ENCODE data around the gene P3R3URF. TPM values are rescaled to one million over a fixed set of nuclear protein-coding genes. Genes with fewer than 3 reads are reported as not detected.

The P3R3URF gene
- total RNA-seq, 2 donors from 2014 or later, result not detected

GRCh38 chr1:46204406-46204742, 28.1 kb upstream of the P3R3URF start:
- peaks cover 0 to 2% of the 10 kb centered on the region in 2 donors for H3K27me3 Mint-ChIP-seq
- DNase-seq (ENCODE audit: low spot score) (no peak), ATAC-seq (no peak)
- H3K4me1 Mint-ChIP-seq (ENCODE audit: low read depth in 2 of 2), result peaks cover 6% of the 10 kb centered on the region in 2 donors
- H3K9me3 Mint-ChIP-seq, result no peaks in the 10 kb centered on the region
- H3K27ac Mint-ChIP-seq, result no peak overlapping the region
- no peak overlapping the region for H3K4me3 Mint-ChIP-seq
- no peaks in the 10 kb centered on the region for H3K36me3 Mint-ChIP-seq

GRCh38 chr1:46203738-46204405, 27.6 kb upstream of the P3R3URF start:
- H3K36me3 Mint-ChIP-seq, result no peaks in the 10 kb centered on the region
- no peak for DNase-seq (ENCODE audit: low spot score)
- H3K4me1 Mint-ChIP-seq (ENCODE audit: low read depth in 2 of 2), result peaks cover 6% of the 10 kb centered on the region in 2 donors
- no peak for ATAC-seq
- H3K27me3 Mint-ChIP-seq, result peaks cover 0 to 2% of the 10 kb centered on the region in 2 donors
- H3K9me3 Mint-ChIP-seq, result no peaks in the 10 kb centered on the region
- H3K4me3 Mint-ChIP-seq, result no peak overlapping the region
- H3K27ac Mint-ChIP-seq, result no peak overlapping the region

GRCh38 chr1:46199233-46199749, 23.0 kb upstream of the P3R3URF start:
- ATAC-seq, result no peak
- H3K4me3 Mint-ChIP-seq, result peak overlapping the region; percentile 78
- no peak overlapping the region for H3K27ac Mint-ChIP-seq
- H3K36me3 Mint-ChIP-seq, result no peaks in the 10 kb centered on the region
- no peaks in the 10 kb centered on the region for H3K9me3 Mint-ChIP-seq
- peaks cover 0 to 2% of the 10 kb centered on the region in 2 donors for H3K27me3 Mint-ChIP-seq
- no peak for DNase-seq (ENCODE audit: low spot score)
- peaks cover 6 to 11% of the 10 kb centered on the region in 2 donors for H3K4me1 Mint-ChIP-seq (ENCODE audit: low read depth in 2 of 2)

GRCh38 chr1:46197964-46198811, 21.9 kb upstream of the P3R3URF start, which contains the start of gene POMGNT1:
Gene POMGNT1 (minus strand): TSS chr1:46198434. CDS start chr1:46197821, 613 bp downstream.
- Mint-ChIP-seq H3K9me3 (no peaks in the 10 kb centered on the region), H3K36me3 (no peaks in the 10 kb centered on the region), H3K4me3 (peak within 1 kb of the TSS; percentile 78), H3K27ac (no peak within 1 kb of the TSS), H3K4me1 (ENCODE audit: low read depth in 2 of 2) (peaks cover 6 to 11% of the 10 kb centered on the region in 2 donors), H3K27me3 (peaks cover 0 to 2% of the 10 kb centered on the region in 2 donors)
- peak; percentile 80 for DNase-seq (ENCODE audit: low spot score)
- ATAC-seq, result peak; percentile 97 to 99

- Mint-ChIP-seq H3K4me1 (ENCODE audit: low read depth in 2 of 2) (peaks cover under 1 to 6% of the 10 kb centered on the region in 2 donors), H3K4me3 (peak overlapping the region; percentile 78), H3K9me3 (no peaks in the 10 kb centered on the region), H3K27me3 (no peaks in the 10 kb centered on the region), H3K36me3 (no peaks in the 10 kb centered on the region), H3K27ac (no peak overlapping the region)
- no peak for DNase-seq (ENCODE audit: low spot score)
- no peak for ATAC-seq
These were observed 21.3 kb upstream of the P3R3URF start for GRCh38 chr1:46197560-46197963.

- ATAC-seq (no peak), DNase-seq (ENCODE audit: low spot score) (peak; percentile 41)
- H3K27ac Mint-ChIP-seq, result no peak overlapping the region
- H3K4me3 Mint-ChIP-seq, result no peak overlapping the region
- H3K36me3 Mint-ChIP-seq, result no peaks in the 10 kb centered on the region
- no peaks in the 10 kb centered on the region for H3K9me3 Mint-ChIP-seq
- no peaks in the 10 kb centered on the region for H3K27me3 Mint-ChIP-seq
- peaks cover 0 to 6% of the 10 kb centered on the region in 2 donors for H3K4me1 Mint-ChIP-seq (ENCODE audit: low read depth in 2 of 2)
These were observed 20.3 kb upstream of the P3R3URF start for GRCh38 chr1:46196609-46197008.

DNA sequence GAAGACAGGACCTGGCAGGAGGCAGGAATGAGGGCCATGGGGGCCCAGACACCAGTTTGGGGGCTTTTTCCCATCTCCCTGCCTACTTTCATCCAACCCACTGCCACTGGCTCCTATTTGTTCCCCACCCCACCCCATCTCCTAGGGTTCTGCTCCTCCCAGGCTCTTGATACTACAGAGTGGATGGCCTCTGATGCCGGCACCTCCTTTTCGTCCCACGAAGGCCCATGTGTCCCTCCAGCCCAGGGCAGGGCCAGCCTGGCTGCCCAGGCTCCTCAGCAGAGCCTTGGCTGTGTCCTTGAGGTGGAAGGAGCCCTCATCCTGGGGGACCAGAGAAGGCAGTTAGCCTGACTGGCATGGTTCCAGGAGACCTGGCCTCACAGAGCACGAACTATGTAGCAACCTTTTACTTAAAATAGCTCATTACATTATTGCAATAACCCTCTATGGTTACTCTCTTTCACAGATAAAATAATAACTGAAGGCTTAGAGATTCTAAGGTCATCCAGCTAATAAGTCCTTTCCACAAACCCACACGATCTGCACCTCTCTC, 18.4 kb upstream of the P3R3URF start:
- Mint-ChIP-seq H3K4me3 (no peak overlapping the region), H3K27me3 (no peaks in the 10 kb centered on the region), H3K27ac (no peak overlapping the region), H3K9me3 (no peaks in the 10 kb centered on the region), H3K36me3 (no peaks in the 10 kb centered on the region), H3K4me1 (ENCODE audit: low read depth in 2 of 2) (peaks cover 0 to 6% of the 10 kb centered on the region in 2 donors)
- DNase-seq (ENCODE audit: low spot score), result peak; percentile 56
- no peak for ATAC-seq

DNA sequence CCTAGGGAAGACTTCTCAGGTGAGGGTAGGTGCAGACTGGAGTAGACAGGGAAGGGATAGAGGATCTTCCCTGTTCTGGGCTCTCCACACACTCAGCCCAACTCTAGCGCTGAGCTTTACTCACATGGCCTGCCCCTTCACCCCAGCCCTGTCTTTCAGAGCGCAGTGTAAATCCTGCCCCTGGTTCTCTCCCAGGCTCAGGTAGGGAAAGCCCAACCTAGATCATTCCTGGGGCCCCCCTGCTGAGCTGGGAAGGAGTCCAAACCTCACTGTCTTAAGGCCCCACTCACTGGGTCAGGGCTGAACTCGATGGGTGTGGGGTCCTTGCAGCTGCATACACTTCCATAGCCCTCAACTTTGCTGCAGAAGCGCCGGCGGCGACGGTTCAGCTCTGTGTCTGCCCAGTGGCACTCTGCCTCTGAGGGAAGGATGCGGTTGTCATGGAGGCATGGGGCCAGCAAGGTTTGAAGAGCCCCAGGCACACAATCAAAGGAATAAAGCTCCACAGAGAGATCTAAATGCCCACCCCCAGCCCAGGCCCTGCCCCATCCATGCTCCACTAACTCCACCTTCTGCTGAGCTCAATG, 17.8 kb upstream of the P3R3URF start:
- ATAC-seq, result no peak
- peaks cover 0 to 6% of the 10 kb centered on the region in 2 donors for H3K4me1 Mint-ChIP-seq (ENCODE audit: low read depth in 2 of 2)
- no peaks in the 10 kb centered on the region for H3K9me3 Mint-ChIP-seq
- no peak overlapping the region for H3K4me3 Mint-ChIP-seq
- DNase-seq (ENCODE audit: low spot score), result peak; percentile 35
- no peaks in the 10 kb centered on the region for H3K36me3 Mint-ChIP-seq
- no peaks in the 10 kb centered on the region for H3K27me3 Mint-ChIP-seq
- H3K27ac Mint-ChIP-seq, result no peak overlapping the region

DNA sequence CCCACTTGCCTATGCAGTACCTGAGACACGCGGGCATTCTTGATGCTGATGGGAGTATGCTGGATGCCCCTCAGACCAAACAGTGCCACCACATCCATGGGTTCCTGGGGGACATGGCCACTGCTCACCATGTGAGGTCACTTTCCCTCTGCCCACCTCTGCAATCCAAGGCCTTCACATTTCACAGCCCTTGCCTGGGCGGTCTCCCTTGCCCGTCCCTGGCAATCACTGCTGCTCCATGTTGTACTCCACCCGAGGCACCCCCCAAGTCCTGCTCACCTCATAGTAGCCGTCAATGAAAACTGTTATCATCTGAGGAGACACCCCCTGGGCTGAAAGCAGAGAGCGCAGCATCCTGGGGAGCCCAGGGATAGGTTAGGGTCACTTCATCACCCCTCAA, 17.0 kb upstream of the P3R3URF start:
- no peak for ATAC-seq
- peak; percentile 10 for DNase-seq (ENCODE audit: low spot score)
- H3K4me1 Mint-ChIP-seq (ENCODE audit: low read depth in 2 of 2), result peaks cover 0 to 3% of the 10 kb centered on the region in 2 donors
- H3K4me3 Mint-ChIP-seq, result no peak overlapping the region
- no peak overlapping the region for H3K27ac Mint-ChIP-seq
- H3K9me3 Mint-ChIP-seq, result no peaks in the 10 kb centered on the region
- no peaks in the 10 kb centered on the region for H3K27me3 Mint-ChIP-seq
- no peaks in the 10 kb centered on the region for H3K36me3 Mint-ChIP-seq

DNA sequence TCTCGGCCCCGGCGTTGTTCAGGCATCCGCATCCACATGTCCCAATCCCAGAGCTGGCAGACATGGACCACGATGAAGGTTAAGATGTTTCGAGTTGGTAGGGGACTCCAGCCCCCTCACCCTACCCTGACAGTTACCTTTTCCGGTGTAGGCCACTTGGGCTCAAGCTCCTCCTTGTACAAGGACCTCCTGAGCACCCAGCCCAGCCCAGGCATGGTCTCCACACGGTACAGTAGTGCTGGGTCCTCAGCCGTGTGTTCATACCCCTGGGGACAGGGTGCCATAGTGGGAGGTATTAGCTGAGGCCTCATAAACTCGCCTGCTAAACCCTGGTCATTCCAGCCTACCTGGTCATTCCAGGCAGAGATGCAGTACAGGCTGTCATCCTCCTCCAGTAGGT, 15.9 kb upstream of the P3R3URF start:
- ATAC-seq (no peak), DNase-seq (ENCODE audit: low spot score) (peak; percentile 41)
- no peak overlapping the region for H3K4me3 Mint-ChIP-seq
- no peaks in the 10 kb centered on the region for H3K9me3 Mint-ChIP-seq
- H3K27me3 Mint-ChIP-seq, result no peaks in the 10 kb centered on the region
- H3K4me1 Mint-ChIP-seq (ENCODE audit: low read depth in 2 of 2), result peaks cover 0 to 1% of the 10 kb centered on the region in 2 donors
- H3K27ac Mint-ChIP-seq, result no peak overlapping the region
- H3K36me3 Mint-ChIP-seq, result no peaks in the 10 kb centered on the region

DNA sequence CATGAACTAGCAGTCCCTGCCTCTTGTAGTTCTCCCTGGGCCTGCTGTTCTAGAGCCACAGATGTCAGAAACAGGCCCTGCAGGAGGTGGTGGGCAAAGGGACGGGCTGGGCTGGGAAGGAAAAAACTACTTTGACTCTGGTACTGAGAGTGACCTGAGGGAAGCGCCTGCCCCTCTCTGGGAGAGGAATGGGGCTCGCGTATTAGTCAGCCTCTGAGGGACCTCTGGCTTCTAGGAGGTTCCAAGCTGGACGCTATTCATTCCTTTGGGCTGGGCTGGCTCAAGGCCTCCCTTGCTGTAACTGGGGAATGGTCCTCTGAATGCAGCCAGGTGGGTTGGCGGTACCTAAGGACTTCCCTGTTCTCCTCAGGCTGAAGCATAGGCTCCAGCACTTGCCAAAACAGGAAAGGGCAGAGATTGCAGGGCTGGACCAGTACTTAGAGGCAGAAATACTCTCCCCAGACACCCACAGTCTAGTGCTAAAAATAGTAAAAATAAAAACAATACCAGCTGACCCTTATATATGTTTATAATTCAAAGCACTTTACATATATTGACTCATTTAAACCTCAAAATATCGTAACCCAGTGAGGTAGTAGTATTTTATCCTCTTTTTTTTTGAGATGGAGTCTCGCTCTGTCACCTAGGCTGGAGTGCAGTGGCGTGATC, 14.9 kb upstream of the P3R3URF start:
- DNase-seq (ENCODE audit: low spot score), result peak; percentile 26
- no peak for ATAC-seq
- no peaks in the 10 kb centered on the region for H3K27me3 Mint-ChIP-seq

DNA sequence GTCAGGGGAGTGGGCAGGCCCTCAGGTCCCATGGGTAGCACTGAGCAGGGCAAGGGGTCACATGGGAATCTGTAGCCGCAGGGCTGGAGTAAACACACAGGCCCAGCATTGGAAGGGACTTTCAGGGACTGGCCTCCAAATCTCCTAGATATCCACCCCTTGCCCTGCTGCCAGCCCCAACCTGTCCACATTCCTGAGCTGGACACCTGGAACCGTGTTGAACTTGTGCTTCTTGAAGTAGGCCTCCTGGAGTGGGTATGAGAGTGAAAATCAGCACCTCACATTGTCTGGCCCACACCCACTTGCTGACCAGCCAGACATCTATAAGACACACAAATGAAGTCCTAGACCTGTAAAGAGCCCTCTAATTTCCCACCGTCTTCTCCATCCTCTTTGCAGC, 14.3 kb upstream of the P3R3URF start:
- Mint-ChIP-seq H3K4me3 (no peak overlapping the region), H3K27me3 (no peaks in the 10 kb centered on the region), H3K27ac (no peak overlapping the region), H3K9me3 (no peaks in the 10 kb centered on the region), H3K36me3 (no peaks in the 10 kb centered on the region), H3K4me1 (ENCODE audit: low read depth in 2 of 2) (no peaks in the 10 kb centered on the region)
- DNase-seq (ENCODE audit: low spot score), result no peak
- no peak for ATAC-seq

More for the DNA sequence above, 14.9 kb upstream of the P3R3URF start:
- no peaks in the 10 kb centered on the region for H3K4me1 Mint-ChIP-seq (ENCODE audit: low read depth in 2 of 2)
- H3K9me3 Mint-ChIP-seq, result no peaks in the 10 kb centered on the region
- H3K27ac Mint-ChIP-seq, result no peak overlapping the region
- no peaks in the 10 kb centered on the region for H3K36me3 Mint-ChIP-seq
- no peak overlapping the region for H3K4me3 Mint-ChIP-seq

DNA sequence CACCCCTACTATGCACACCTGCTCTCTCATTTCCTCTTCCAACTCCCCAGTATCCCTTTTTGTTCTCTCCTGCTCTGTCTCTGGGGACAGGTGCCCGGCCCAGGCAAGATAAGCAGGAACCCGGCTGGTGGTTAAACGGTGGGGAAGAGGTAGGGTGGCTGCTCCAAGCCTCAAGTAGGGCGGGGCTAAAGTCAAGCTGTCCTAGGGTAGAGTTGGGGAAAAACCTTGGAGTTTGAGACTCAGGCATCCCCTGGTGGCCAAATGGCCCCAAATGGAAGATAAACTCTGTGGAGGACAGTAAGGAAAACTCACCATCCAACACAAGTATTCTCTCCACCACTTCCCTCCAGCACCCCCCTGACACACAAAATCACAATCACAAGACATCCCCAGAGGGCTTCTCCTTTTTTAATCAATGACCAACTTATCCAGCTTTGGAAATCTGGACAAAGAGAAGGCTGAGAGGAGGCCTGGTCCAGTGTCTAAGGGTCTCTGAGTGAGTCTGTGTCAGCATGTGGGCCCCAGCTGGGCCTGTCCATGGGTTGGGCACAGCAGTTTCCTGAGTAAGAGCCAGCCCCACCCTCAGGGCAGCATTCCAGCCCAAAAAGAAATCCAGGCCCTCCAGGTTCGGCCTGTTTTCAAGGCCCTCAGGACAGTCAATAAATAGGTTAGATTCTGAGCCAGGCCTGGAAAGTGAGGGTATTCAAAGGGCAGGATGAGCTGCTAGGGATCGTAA, 12.2 kb upstream of the P3R3URF start:
- no peaks in the 10 kb centered on the region for H3K9me3 Mint-ChIP-seq
- H3K4me1 Mint-ChIP-seq (ENCODE audit: low read depth in 2 of 2), result peaks cover 18% of the 10 kb centered on the region in 2 donors
- no peak for ATAC-seq
- no peaks in the 10 kb centered on the region for H3K27me3 Mint-ChIP-seq
- no peak overlapping the region for H3K27ac Mint-ChIP-seq
- no peaks in the 10 kb centered on the region for H3K36me3 Mint-ChIP-seq
- H3K4me3 Mint-ChIP-seq, result no peak overlapping the region
- no peak for DNase-seq (ENCODE audit: low spot score)
